ENCODE results near the gene METTL4.

- TF ChIP-seq POLR2A (IDR thresholded peaks at IDR 0.05; ENCODE audit: low read depth, low read length) (no peak), POLR2AphosphoS5 (IDR thresholded peaks at IDR 0.05; ENCODE audit: low read depth, low read length) (no peak)
These were observed 865 bp upstream of the METTL4 start for GRCh38 chr18:2572171-2572569.
